22Rv1 (cell line): ENCODE data around the gene MAN1A1.

ENCODE experiments used
- CTCF ChIP-seq: fragments of 450-650 bp; IDR thresholded peaks from 2 replicates; pipeline ENCODE4 v1.5.1; 2017; ENCODE audit warnings: mild to moderate bottlenecking
- ZFX ChIP-seq: fragments of 450-650 bp; IDR thresholded peaks from 2 replicates; pipeline ENCODE4 v1.6.1; 2017; ENCODE audit warnings: antibody characterized with exemption, borderline replicate concordance

GRCh38 chr6:119170447-119171087 lies 179.0 kb downstream of the MAN1A1 start:
- TF ChIP-seq CTCF (no peak), ZFX (no peak)
